ENCODE data around the gene PNKD. TPM values are rescaled to one million over a fixed set of nuclear protein-coding genes. Genes with fewer than 3 reads are reported as not detected.

PNKD gene
- total RNA-seq, 2 donors from 2014 or later = 103 to 145 TPM

DNA sequence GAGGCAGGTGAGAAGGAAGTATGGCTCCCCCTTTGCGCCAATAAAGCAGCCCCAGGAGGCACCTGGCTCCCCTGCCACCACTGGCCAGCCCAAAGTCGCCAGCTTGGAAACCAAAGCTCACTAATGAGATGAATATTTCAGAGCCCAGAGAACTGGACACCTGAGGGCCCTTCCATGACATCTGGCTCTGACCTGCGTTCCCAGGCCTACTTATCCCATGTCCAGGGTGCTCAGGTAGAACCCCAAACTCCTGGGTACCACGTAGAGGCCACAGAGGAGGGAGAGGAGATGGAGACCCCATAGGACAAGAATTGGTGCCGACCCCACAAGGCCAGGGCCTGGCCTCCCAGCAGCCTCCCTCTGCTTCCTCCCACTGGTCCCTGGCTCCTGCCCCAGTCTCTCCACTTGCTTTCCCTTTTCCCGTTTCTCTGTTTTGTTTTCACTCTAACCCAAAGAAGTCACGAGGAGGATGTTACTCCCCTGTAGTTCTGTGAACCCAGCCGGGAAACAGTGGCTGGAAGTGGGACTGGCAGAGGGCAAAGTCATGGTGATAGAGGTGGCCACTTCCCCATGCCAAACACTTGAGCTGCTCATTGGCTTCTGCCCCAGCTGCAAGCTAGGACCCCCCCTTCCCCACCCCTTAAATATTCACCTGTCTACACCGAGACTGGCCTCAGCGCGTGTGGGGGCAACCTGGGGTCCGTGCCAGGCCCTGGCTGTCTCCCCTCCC, 21.2 kb downstream of the PNKD start:
- Histone ChIP-seq H3K27ac (peak overlapping the region; percentile 94 to 96), H3K36me3 (no peaks in the 10 kb centered on the region), H3K9me3 (no peaks in the 10 kb centered on the region), H3K4me3 (peak overlapping the region; percentile 75 to 79), H3K4me1 (replicated peaks) (peaks cover 39% of the 10 kb centered on the region), H3K27me3 (replicated peaks; ENCODE audit: insufficient read depth) (no peaks in the 10 kb centered on the region)
- 44% methylated on average over 12 of the region's 12 CpGs for WGBS
- intact Hi-C loops (cut with DNase I) = loop anchor here (2.0 to 10.0 kb wide), 3 partner anchors 105 to 366 kb away; partner anchors contain the start of genes BCS1L and ZNF142
- no peak for DNase-seq (ENCODE audit: low spot score)
- no peak for TF ChIP-seq POLR2AphosphoS5 (IDR thresholded peaks at IDR 0.05)
- TF ChIP-seq POLR2A (IDR thresholded peaks at IDR 0.05) = no peak

DNA sequence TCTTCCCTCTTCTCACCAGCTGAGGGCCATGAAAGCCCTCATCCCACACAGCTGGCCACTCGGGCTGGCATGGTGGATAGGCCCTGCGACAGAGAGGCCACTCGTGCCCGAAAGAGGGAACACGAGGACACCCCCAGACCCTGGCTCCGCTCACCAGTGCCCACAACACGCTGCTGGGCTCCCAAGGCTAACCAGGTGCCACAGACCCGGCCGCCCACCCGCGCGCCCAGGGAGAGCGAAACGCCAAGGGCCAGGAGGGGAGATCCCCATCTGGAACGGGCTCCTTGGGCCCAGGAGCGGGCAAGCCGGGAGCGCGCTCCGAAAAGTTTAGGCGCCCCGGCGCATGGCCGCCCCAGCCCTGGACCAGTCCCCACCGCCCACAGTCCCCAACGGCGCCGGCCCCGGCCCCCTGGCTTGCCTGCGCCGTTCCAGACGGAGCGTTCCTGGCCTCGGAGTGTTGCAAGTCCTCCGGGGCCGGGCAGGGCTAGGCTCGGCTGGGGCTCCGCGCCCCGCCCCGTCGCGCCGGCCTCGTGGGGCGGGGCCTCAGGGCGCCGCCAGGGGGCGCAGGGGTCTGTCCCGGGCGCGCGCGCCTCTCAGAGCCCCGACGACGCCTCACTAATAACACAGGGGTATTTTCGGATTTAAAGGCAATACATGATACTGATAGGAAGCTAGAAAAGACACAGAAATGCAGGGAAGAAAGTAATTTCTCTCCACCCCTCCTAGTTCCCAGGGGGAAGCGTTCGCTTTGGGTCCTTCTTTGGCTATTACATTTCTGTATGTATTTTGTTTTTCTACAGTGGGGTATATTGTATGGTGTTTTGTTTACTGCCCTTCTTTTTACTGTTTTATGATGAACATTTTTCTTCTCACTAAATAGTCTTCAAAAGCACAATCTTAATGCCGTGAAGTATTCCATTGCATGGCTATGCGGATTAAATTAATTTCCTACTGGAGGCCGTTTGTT, 22.0 kb downstream of the PNKD start, which contains the start of gene TMBIM1:
TMBIM1 (minus strand) TSS at position 456 of the 967 bp plus-strand sequence. CDS start 10,362 bp downstream, outside the sequence.
- H3K4me3 ChIP-seq = peak within 1 kb of the TSS; percentile 75 to 79
- intact Hi-C loops (cut with DNase I) = loop anchor here (2.0 to 10.0 kb wide), 3 partner anchors 104 to 365 kb away; partner anchors contain the start of genes BCS1L and ZNF142
- H3K36me3 ChIP-seq = no peaks in the 10 kb centered on the region
- H3K9me3 ChIP-seq = no peaks in the 10 kb centered on the region
- TF ChIP-seq POLR2A (IDR thresholded peaks at IDR 0.05) (peak; percentile 91), POLR2AphosphoS5 (IDR thresholded peaks at IDR 0.05) (peak; percentile 38)
- TF ChIP-seq, protein P1, sequence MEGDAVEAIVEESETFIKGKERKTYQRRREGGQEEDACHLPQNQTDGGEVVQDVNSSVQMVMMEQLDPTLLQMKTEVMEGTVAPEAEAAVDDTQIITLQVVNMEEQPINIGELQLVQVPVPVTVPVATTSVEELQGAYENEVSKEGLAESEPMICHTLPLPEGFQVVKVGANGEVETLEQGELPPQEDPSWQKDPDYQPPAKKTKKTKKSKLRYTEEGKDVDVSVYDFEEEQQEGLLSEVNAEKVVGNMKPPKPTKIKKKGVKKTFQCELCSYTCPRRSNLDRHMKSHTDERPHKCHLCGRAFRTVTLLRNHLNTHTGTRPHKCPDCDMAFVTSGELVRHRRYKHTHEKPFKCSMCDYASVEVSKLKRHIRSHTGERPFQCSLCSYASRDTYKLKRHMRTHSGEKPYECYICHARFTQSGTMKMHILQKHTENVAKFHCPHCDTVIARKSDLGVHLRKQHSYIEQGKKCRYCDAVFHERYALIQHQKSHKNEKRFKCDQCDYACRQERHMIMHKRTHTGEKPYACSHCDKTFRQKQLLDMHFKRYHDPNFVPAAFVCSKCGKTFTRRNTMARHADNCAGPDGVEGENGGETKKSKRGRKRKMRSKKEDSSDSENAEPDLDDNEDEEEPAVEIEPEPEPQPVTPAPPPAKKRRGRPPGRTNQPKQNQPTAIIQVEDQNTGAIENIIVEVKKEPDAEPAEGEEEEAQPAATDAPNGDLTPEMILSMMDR (IDR thresholded peaks at IDR 0.05) = peak; percentile 89 to 97 (median 92)
- DNase-seq (ENCODE audit: low spot score) = no peak
- H3K27ac ChIP-seq = peak within 1 kb of the TSS; percentile 94 to 96
- peaks cover 33% of the 10 kb centered on the region for H3K4me1 ChIP-seq (replicated peaks)
- no peaks in the 10 kb centered on the region for H3K27me3 ChIP-seq (replicated peaks; ENCODE audit: insufficient read depth)
- WGBS = 16% methylated on average over 44 of the region's 63 CpGs

DNA sequence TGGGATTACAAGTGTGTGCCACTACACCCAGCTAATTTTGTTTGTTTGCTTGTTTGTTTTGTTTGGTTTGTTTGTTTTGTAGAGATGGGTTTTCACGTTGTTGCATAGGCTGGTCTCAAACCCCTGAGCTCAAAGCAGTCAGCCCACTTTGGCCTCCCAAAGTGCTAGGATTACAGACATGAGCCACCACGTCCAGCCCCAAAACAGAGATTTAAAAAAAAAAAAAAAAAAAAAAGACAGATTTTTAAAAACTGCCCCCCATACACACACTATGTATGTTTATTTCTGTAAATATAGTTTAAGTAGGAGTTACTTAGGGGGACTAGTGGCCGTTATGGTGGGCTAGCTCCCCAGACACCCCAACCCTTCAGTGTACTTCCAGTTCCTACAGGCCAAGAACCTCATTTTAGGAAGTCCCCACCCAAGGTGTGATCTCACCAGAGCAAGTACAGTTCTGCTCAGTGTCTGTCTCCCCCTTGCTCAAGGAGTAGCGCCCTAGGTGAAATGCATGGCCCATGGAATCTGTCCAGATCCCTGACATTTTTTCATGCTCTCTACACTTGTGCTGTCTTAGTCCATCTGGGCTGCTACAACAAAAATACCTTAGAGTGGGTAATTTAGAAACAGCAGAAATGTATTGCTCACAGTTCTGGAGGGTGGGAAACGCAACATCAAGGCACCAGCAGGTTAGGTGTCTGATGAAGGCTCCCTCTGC, 23.6 kb downstream of the PNKD start:
- WGBS = 58% methylated on average over 5 of the region's 5 CpGs
- no peak for TF ChIP-seq POLR2A (IDR thresholded peaks at IDR 0.05)
- no peak for TF ChIP-seq POLR2AphosphoS5 (IDR thresholded peaks at IDR 0.05)
- TF ChIP-seq, protein P1 (IDR thresholded peaks at IDR 0.05) = no peak
- intact Hi-C loops (cut with DNase I) = loop anchor here (2.0 to 10.0 kb wide), 3 partner anchors 103 to 363 kb away; partner anchors contain the start of genes BCS1L and ZNF142

DNA sequence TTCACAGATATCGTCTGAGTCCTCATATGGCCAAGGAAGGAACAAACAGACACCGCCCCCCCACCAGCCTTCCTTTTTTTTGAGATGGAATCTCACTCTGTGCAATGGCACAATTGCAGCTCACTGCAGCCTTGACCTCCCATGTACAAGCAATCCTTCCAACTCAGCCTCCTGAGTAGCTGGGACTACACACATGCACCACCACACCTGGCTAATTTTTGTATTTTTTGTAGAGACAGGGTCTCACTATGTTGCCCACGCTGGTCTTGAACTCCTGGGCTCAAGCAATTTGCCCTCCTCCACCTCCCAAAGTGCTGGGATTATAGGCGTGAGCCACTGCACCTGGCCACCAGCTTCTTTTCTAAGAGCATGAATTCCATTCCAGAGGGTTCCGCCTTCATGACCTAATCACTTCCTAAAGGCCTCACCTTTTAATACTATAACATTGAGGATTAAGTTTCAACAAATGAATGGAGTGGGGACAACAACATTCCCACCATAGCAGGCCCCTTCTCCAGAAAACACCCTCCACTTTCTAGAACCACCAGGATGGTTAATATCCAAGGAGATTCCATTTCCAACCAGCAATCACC, 24.2 kb downstream of the PNKD start:
- no peak for DNase-seq (ENCODE audit: low spot score)
- intact Hi-C loops (cut with DNase I) = loop anchor here (5.0 to 10.0 kb wide), 2 partner anchors 170 to 363 kb away; partner anchors contain the start of genes BCS1L and ZNF142
- no peaks in the 10 kb centered on the region for H3K27me3 ChIP-seq (replicated peaks; ENCODE audit: insufficient read depth)

More for the DNA sequence above, 23.6 kb downstream of the PNKD start:
- no peaks in the 10 kb centered on the region for H3K9me3 ChIP-seq
- no peaks in the 10 kb centered on the region for H3K27me3 ChIP-seq (replicated peaks; ENCODE audit: insufficient read depth)
- H3K36me3 ChIP-seq = no peaks in the 10 kb centered on the region
- no peak overlapping the region for H3K4me3 ChIP-seq
- DNase-seq (ENCODE audit: low spot score) = no peak
- H3K27ac ChIP-seq = peak overlapping the region; percentile 94 to 96
- H3K4me1 ChIP-seq (replicated peaks) = peaks cover 27% of the 10 kb centered on the region

More for the DNA sequence above, 24.2 kb downstream of the PNKD start:
- no peaks in the 10 kb centered on the region for H3K36me3 ChIP-seq
- H3K9me3 ChIP-seq = no peaks in the 10 kb centered on the region
- peaks cover 27% of the 10 kb centered on the region for H3K4me1 ChIP-seq (replicated peaks)
- TF ChIP-seq POLR2A (IDR thresholded peaks at IDR 0.05) = no peak
- TF ChIP-seq POLR2AphosphoS5 (IDR thresholded peaks at IDR 0.05) = no peak
- TF ChIP-seq, protein P1 (IDR thresholded peaks at IDR 0.05) = no peak
- H3K4me3 ChIP-seq = no peak overlapping the region
- WGBS = 68% methylated on average over 5 of the region's 5 CpGs
- peak overlapping the region; percentile 77 to 96 for H3K27ac ChIP-seq
